ENCODE results near the gene CDK1.

CDK1 gene

DNA sequence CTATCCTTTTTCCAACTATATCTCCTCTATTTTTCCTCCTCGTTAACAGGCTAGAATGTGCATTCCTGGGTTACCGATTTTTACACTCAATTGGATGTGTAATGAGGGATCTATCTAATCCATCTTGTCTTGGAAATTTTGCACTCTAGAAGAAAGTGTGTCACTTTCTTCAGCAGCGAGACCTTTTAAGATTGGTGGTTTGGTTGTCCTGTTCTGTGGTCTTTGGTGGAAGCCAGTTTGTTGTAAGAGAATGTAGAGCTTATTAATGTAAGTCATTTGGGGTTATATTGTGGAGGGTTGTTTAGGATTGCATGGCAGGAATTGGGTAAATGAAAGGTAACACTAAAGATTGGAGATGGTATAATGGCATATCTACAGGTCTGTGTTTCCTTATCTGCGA, 16.7 kb downstream of the CDK1 start:
- Histone ChIP-seq H3K36me3 (no peaks in the 10 kb centered on the region), H3K27ac (no peak overlapping the region), H3K9me3 (no peaks in the 10 kb centered on the region), H3K4me3 (no peak overlapping the region), H3K27me3 (no peaks in the 10 kb centered on the region), H3K4me1 (no peaks in the 10 kb centered on the region)
- TF ChIP-seq, protein P1, sequence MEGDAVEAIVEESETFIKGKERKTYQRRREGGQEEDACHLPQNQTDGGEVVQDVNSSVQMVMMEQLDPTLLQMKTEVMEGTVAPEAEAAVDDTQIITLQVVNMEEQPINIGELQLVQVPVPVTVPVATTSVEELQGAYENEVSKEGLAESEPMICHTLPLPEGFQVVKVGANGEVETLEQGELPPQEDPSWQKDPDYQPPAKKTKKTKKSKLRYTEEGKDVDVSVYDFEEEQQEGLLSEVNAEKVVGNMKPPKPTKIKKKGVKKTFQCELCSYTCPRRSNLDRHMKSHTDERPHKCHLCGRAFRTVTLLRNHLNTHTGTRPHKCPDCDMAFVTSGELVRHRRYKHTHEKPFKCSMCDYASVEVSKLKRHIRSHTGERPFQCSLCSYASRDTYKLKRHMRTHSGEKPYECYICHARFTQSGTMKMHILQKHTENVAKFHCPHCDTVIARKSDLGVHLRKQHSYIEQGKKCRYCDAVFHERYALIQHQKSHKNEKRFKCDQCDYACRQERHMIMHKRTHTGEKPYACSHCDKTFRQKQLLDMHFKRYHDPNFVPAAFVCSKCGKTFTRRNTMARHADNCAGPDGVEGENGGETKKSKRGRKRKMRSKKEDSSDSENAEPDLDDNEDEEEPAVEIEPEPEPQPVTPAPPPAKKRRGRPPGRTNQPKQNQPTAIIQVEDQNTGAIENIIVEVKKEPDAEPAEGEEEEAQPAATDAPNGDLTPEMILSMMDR (IDR thresholded peaks at IDR 0.05), result no peak
- intact Hi-C loops (cut with DNase I; ENCODE audit: low total_unique reads), result no loop called here
- DNase-seq, result no peak

DNA sequence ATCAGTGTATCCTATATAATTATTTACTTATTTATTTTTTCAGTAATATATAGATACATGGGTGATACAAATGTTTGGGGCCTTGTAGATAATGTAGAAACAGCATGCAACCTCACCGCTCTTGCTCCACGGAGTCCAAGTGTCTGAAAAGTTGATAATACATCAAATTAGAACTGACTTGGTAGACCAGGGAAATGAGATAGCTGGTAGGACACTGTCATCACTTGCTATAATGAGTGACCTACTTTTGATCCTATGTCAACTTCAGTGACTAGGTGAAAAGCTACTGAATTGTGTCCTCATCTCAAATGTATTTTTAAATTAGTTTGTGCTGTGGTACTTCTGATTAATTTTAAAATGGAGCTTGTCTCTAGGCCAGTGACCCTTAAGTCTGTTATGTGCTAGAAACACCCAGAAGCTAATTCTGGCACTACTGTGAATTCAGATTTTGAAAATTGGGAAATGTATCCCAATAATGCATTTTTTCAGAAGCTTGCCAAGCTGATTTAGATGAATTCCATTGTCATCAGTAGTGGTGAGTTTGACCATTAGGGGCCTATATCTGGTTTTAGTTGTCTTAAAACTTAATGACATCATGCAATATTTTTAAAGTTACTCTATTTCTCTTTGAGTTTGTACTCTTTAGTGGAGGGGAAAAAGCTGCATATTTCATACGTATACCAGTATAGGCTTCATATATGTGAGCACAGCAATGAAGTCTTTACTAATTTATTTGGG, 17.4 kb downstream of the CDK1 start:
- H3K27me3 ChIP-seq, result no peaks in the 10 kb centered on the region
- no peak for DNase-seq
- H3K4me3 ChIP-seq, result no peak overlapping the region
- TF ChIP-seq, protein P1 (IDR thresholded peaks at IDR 0.05), result no peak
- intact Hi-C loops (cut with DNase I; ENCODE audit: low total_unique reads), result no loop called here
- no peaks in the 10 kb centered on the region for H3K36me3 ChIP-seq
- H3K4me1 ChIP-seq, result no peaks in the 10 kb centered on the region
- no peak overlapping the region for H3K27ac ChIP-seq
- no peaks in the 10 kb centered on the region for H3K9me3 ChIP-seq

DNA sequence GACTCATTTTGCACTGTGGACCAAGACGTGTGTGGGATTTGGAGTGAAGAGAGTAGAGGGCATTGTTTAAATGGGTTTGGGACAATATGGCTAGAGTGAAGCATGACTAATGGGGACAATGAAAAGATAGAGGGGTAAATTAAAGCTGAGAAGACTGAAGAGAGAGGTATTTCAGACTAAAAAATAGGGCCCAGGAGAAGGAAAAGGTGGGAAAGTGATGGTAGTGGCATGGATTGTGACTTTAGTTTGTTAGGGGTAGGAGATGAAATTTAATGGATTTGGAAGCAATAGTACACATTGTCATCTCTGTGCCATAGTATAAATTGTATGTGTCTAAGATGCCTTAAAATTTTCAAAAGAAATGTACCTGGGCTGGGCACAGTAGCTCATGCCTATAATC, 18.2 kb downstream of the CDK1 start:
- intact Hi-C loops (cut with DNase I; ENCODE audit: low total_unique reads), result no loop called here

DNA sequence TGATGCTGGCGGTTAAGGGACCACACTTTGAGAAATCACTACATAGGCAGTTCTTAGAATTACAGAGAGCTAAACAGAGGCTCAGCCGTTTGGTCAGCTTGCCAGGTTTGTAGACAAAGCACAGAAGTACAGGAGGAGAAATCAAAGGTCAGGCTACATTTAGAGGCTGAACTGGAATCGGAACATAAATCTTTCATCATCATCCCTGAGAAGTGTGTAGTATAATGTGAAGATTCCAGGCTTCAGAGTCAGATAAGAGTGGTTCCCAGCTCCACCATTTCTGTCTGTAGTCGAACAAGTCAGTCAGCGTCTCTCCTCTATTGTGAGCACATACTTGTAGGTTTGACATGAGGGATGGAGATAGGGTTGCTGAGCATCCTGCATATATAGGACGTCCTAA, 18.9 kb downstream of the CDK1 start:
- H3K9me3 ChIP-seq, result no peaks in the 10 kb centered on the region
- no peaks in the 10 kb centered on the region for H3K27me3 ChIP-seq

More for the DNA sequence above, 18.2 kb downstream of the CDK1 start:
- DNase-seq, result no peak
- Histone ChIP-seq H3K27me3 (no peaks in the 10 kb centered on the region), H3K36me3 (no peaks in the 10 kb centered on the region), H3K4me3 (no peak overlapping the region), H3K4me1 (no peaks in the 10 kb centered on the region), H3K27ac (no peak overlapping the region), H3K9me3 (no peaks in the 10 kb centered on the region)
- TF ChIP-seq, protein P1 (IDR thresholded peaks at IDR 0.05), result no peak

DNA sequence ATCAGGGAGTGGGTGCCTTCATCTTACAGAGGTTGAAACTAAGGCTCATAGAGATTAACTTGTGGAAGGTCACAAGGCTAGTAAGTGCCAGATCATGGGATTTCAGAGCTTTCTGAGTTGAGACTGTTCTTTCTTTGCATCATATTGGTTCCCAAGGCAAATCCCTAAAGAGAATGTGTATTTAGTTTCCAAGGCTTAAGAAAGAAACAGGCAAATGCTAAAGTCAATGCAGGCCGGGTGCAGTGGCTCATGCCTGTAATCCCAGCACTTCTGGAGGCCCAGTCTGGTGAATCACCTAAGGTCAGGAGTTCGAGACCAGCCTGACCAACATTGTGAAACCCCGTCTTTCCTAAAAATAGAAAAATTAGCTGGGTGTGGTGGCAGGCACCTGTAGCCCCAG, 19.8 kb downstream of the CDK1 start:
- Histone ChIP-seq H3K27me3 (no peaks in the 10 kb centered on the region), H3K4me3 (no peak overlapping the region), H3K36me3 (no peaks in the 10 kb centered on the region), H3K9me3 (no peaks in the 10 kb centered on the region), H3K27ac (no peak overlapping the region), H3K4me1 (no peaks in the 10 kb centered on the region)
- no peak for DNase-seq
- TF ChIP-seq, protein P1 (IDR thresholded peaks at IDR 0.05), result no peak
- intact Hi-C loops (cut with DNase I; ENCODE audit: low total_unique reads), result no loop called here

More for the DNA sequence above, 18.9 kb downstream of the CDK1 start:
- no peak overlapping the region for H3K27ac ChIP-seq
- H3K36me3 ChIP-seq, result no peaks in the 10 kb centered on the region
- no peak for DNase-seq
- H3K4me1 ChIP-seq, result no peaks in the 10 kb centered on the region
- TF ChIP-seq, protein P1 (IDR thresholded peaks at IDR 0.05), result no peak
- H3K4me3 ChIP-seq, result no peak overlapping the region
- intact Hi-C loops (cut with DNase I; ENCODE audit: low total_unique reads), result no loop called here

Data from tibial artery (tissue), 4 donors.